Erythroblast (primary cell): ENCODE measurements around the gene PTEN.

ENCODE experiments used
- GATA1 ChIP-seq: IDR thresholded peaks from 2 replicates; pipeline ENCODE4 v1.6.1; 2011; ENCODE audit warnings: low read depth, mild to moderate bottlenecking, control low read depth, low read length, moderate library complexity
- POLR2A ChIP-seq: IDR thresholded peaks from 2 replicates; pipeline ENCODE4 v1.6.1; 2011; ENCODE audit warnings: mild to moderate bottlenecking, low read length

GRCh38 chr10:87920538-87920937 lies 57.1 kb downstream of the PTEN start:
- no peak for TF ChIP-seq GATA1
- no peak for TF ChIP-seq POLR2A
